Fibroblast of upper back skin (primary cell): ENCODE measurements around the gene DBNDD1.

Source experiments
- DNase-seq: peaks from one replicate; pipeline ENCODE4 v3.0.0-alpha.2; 2013

Gene DBNDD1

GRCh38 chr16:90034504-90034903, 15.2 kb upstream of the DBNDD1 start:
- DNase-seq: no peak

- no peak for DNase-seq
Observed at GRCh38 chr16:90033387-90033786, 14.1 kb upstream of the DBNDD1 start.

GRCh38 chr16:90032674-90033331, 13.5 kb upstream of the DBNDD1 start:
- peak; percentile 58 for DNase-seq

GRCh38 chr16:90031931-90032673, 12.8 kb upstream of the DBNDD1 start:
- peak; percentile 38 for DNase-seq

- DNase-seq: no peak
Observed at GRCh38 chr16:90031186-90031930, 12.1 kb upstream of the DBNDD1 start.

GRCh38 chr16:90028985-90029384, 9.7 kb upstream of the DBNDD1 start:
- DNase-seq: no peak

GRCh38 chr16:90027611-90028010, 8.4 kb upstream of the DBNDD1 start:
- DNase-seq: no peak

- DNase-seq: no peak
Observed at GRCh38 chr16:90026135-90026534, 6.9 kb upstream of the DBNDD1 start.

- no peak for DNase-seq
Observed at GRCh38 chr16:90023078-90023447, 3.8 kb upstream of the DBNDD1 start.

GRCh38 chr16:90022209-90023077, 3.2 kb upstream of the DBNDD1 start:
- DNase-seq: peak; percentile 86

- DNase-seq: peak; percentile 27
Observed at GRCh38 chr16:90020838-90021382, 1.7 kb upstream of the DBNDD1 start.

GRCh38 chr16:90020260-90020837, 1.1 kb upstream of the DBNDD1 start:
- peak; percentile 28 for DNase-seq

- peak; percentile 78 for DNase-seq
Observed at GRCh38 chr16:90019543-90020259, 445 bp upstream of the DBNDD1 start.

- no peak for DNase-seq
Observed at GRCh38 chr16:90018297-90018651, 982 bp downstream of the DBNDD1 start.

GRCh38 chr16:90016339-90016950, 2.8 kb downstream of the DBNDD1 start:
- no peak for DNase-seq

- no peak for DNase-seq
Observed at GRCh38 chr16:90015586-90016338, 3.5 kb downstream of the DBNDD1 start.

GRCh38 chr16:90012991-90013745, 6.1 kb downstream of the DBNDD1 start:
- DNase-seq: no peak

GRCh38 chr16:90011908-90012501, 7.3 kb downstream of the DBNDD1 start:
- no peak for DNase-seq

- no peak for DNase-seq
Observed at GRCh38 chr16:90011508-90011819, 7.8 kb downstream of the DBNDD1 start.
